Gastrocnemius medialis (tissue), 4 donors: Measurements from ENCODE around the gene TOMM7.

Source experiments
- POLR2A ChIP-seq, 2 donors: fragments of 450-650 bp; IDR thresholded peaks; one replicate each; pipeline ENCODE4 v1.6.1; 2017; ENCODE audit warnings: antibody characterized with exemption in 2 of 2, mild to moderate bottlenecking in 2 of 2, moderate library complexity in 2 of 2
- TF ChIP-seq, protein P1 (sequence below), 5 experiments: fragments of 450-650 bp in 3 of 5; fragments of 200-600 bp in 2 of 5; sonication (generic) in 2 of 5; IDR thresholded peaks in 4 of 5; conservative IDR thresholded peaks in 1 of 5; 1 replicate in 4 of 5; 2 replicates in 1 of 5; pipeline ENCODE4 v1.5.1; 2016 to 2019; ENCODE audit warnings: antibody characterized with exemption in 5 of 5, mild to moderate bottlenecking in 3 of 5, moderate library complexity in 3 of 5

DNA sequence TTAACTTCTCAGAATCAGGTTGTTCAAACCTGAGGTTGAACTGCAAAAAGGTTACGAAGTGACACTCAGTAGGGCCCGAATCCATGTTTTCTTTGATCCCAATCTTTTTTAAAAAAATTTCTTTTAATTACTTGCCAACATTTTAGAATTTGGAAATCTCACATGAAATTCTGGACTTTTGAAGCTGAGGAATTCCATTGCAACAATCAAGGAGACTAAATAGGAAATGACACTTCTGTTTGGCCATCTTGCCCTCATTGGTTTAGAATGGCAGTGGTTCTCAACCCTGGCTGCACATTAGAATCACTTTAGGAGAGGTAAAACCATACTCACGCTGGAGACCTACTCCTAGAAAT, 471 bp upstream of the TOMM7 start:
- TF ChIP-seq, protein P1, sequence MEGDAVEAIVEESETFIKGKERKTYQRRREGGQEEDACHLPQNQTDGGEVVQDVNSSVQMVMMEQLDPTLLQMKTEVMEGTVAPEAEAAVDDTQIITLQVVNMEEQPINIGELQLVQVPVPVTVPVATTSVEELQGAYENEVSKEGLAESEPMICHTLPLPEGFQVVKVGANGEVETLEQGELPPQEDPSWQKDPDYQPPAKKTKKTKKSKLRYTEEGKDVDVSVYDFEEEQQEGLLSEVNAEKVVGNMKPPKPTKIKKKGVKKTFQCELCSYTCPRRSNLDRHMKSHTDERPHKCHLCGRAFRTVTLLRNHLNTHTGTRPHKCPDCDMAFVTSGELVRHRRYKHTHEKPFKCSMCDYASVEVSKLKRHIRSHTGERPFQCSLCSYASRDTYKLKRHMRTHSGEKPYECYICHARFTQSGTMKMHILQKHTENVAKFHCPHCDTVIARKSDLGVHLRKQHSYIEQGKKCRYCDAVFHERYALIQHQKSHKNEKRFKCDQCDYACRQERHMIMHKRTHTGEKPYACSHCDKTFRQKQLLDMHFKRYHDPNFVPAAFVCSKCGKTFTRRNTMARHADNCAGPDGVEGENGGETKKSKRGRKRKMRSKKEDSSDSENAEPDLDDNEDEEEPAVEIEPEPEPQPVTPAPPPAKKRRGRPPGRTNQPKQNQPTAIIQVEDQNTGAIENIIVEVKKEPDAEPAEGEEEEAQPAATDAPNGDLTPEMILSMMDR (IDR thresholded peaks at IDR 0.05 in 4 of 5, conservative IDR thresholded peaks at IDR 0.05 in 1 of 5) = no peak
- no peak for TF ChIP-seq POLR2A (IDR thresholded peaks at IDR 0.05)
